Thymus (tissue), 11 donors: ENCODE data around the gene TTPAL. TPM values are rescaled to one million over a fixed set of nuclear protein-coding genes. Genes with fewer than 3 reads are reported as not detected.

Source experiments
- DNase-seq, 9 donors: peaks; one replicate each; pipeline ENCODE4 v3.0.0-alpha.2; 2013; ENCODE audit warnings: low spot score in 9 of 9, low read depth in 6 of 9, missing footprints in 1 of 9
- H3K27ac ChIP-seq, 2 donors: one replicate each; pipeline ENCODE4 v1.5.1; 2013; ENCODE audit warnings: control low read depth in 1 of 2, low read depth in 1 of 2, low read length in 1 of 2, mild to moderate bottlenecking in 1 of 2, moderate library complexity in 1 of 2
- H3K27me3 ChIP-seq, 2 donors: one replicate each; pipeline ENCODE4 v1.5.1; 2013; ENCODE audit warnings: low read length in 1 of 2; ENCODE audit not compliant: control insufficient read depth in 2 of 2, insufficient read depth in 1 of 2
- H3K36me3 ChIP-seq, 2 donors: one replicate each; pipeline ENCODE4 v1.5.1; 2013; ENCODE audit warnings: low read length in 1 of 2, mild to moderate bottlenecking in 1 of 2, moderate library complexity in 1 of 2; ENCODE audit not compliant: control insufficient read depth in 2 of 2, insufficient read depth in 2 of 2
- H3K4me1 ChIP-seq, 2 donors: one replicate each; pipeline ENCODE4 v1.5.1; 2013; ENCODE audit warnings: low read length in 2 of 2; ENCODE audit not compliant: control insufficient read depth in 2 of 2, insufficient read depth in 2 of 2
- H3K4me3 ChIP-seq, 2 donors: one replicate each; pipeline ENCODE4 v1.5.1; 2013; ENCODE audit warnings: low read length in 2 of 2, control low read depth in 1 of 2, mild to moderate bottlenecking in 1 of 2
- H3K9me3 ChIP-seq, 2 donors: one replicate each; pipeline ENCODE4 v1.5.1; 2013; ENCODE audit warnings: low read length in 1 of 2, mild to moderate bottlenecking in 1 of 2; ENCODE audit not compliant: control insufficient read depth in 2 of 2, insufficient read depth in 1 of 2
- WGBS: extraction: QIAGEN DNeasy Blood & Tissue Kit; methylation state at CpG from one replicate; pipeline ENCODE4 v1.1.7; 2013; 5-methylcytosine and 5-hydroxymethylcytosine counted together
- polyA plus RNA-seq: library from polyadenylated mRNA; stranded (reverse); fragments of 200-250 nt; gene quantifications from one replicate; pipeline ENCODE4 v1.2.3, GENCODE V29; 2013
- total RNA-seq: library from RNA; stranded (reverse); fragments of 120-200 nt; gene quantifications from one replicate; pipeline ENCODE4 v1.2.4, GENCODE V29; 2013
- donor health status: healthy.

The TTPAL gene
- total and polyA plus RNA-seq, 2 donors = 4.1 to 8.7 TPM

DNA sequence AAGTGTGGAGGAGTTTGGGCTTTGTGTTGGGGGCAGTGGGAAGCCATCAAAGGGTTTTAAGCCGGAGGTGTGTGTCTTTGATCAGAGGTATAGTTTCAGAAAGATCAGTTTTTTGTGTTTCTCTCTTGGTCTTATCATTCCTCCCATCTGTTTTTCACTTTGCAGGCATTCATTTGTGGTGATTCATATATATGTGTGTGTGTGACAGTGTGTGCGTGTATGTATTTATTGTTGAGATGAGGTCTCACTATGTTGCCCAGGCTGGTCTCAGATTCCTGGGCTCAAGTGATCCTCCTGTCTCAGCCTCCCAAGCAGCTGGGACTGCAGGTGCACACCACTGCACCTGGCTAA, 57.3 kb downstream of the TTPAL start:
- Histone ChIP-seq H3K27me3 (peaks cover 0 to 2% of the 10 kb centered on the region in 2 donors), H3K4me3 (no peak overlapping the region), H3K9me3 (no peaks in the 10 kb centered on the region), H3K36me3 (no peaks in the 10 kb centered on the region), H3K4me1 (peaks cover 17 to 23% of the 10 kb centered on the region in 2 donors), H3K27ac (peak overlapping the region in 1 of 2 donors; percentile 55)
- DNase-seq = peak in 5 of 9 donors; percentile 47 to 79 (median 53)
- WGBS = 2% methylated on average over 2 of the region's 2 CpGs

DNA sequence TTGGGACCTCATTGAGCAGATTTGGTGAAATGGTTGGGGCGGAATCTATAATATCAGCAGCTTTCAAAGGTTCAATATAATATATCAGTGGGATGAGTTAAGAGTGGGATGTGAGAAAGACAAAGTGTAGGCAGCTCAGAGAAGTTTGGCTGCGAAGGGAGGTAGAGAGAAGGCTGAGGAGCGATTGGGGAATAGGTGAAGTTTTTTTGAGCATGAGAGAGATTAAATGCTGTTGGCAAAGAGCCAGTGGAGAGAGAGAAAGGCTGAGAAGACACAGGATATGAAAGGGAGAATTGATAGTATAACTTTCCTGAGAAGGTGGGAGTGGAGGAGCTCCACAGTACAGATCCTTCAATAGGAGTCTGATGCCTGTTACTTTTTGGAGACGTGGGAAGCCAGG, 58.3 kb downstream of the TTPAL start:
- H3K27ac ChIP-seq = no peak overlapping the region
- peaks cover 17 to 23% of the 10 kb centered on the region in 2 donors for H3K4me1 ChIP-seq
- H3K27me3 ChIP-seq = peaks cover 0 to 2% of the 10 kb centered on the region in 2 donors
- H3K36me3 ChIP-seq = no peaks in the 10 kb centered on the region
- DNase-seq = no peak
- 87% methylated on average over 4 of the region's 4 CpGs for WGBS
- no peaks in the 10 kb centered on the region for H3K9me3 ChIP-seq
- no peak overlapping the region for H3K4me3 ChIP-seq

DNA sequence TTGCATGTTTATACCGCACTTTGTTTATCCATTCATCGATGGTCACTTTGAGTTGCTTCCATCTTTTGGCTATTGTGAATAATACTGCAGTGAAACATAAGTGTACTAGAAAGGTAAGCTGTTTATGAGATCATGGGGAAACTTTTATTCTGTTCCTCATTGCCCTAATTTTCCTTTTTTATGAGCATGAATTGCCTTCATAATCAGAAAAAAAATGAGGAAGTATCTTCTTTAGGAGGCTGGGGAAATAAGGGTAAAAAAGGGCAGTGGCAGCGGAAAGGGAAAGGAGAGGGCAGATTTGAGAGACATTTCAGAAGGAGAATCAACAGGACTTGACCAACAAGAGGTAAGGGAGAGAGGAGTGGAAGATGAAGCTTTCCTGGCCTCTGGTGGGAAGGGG, 60.5 kb downstream of the TTPAL start:
- Histone ChIP-seq H3K4me3 (no peak overlapping the region), H3K27me3 (peaks cover 0 to 2% of the 10 kb centered on the region in 2 donors), H3K4me1 (peaks cover 17 to 23% of the 10 kb centered on the region in 2 donors), H3K27ac (no peak overlapping the region), H3K9me3 (no peaks in the 10 kb centered on the region), H3K36me3 (no peaks in the 10 kb centered on the region)
- 96% methylated on average over 3 of the region's 3 CpGs for WGBS
- DNase-seq = no peak

DNA sequence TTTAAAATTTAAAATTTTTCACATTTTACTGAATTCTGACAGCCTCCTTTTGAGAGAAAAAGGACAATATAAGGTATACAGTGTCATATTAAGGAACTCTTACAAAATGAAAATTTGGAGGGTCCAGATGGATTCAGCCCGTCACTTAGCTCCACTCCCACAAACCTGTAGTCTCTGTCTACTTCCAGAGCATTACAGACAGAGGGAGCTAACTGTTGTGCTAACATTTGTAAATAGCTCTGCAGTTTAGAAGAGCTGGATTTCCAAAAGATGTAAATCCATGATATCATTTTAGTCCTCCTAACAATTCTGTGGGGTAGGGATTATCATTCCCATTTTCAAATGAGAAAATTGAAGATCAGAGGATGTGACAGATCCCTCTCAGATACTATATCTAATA, 62.3 kb downstream of the TTPAL start:
- Histone ChIP-seq H3K9me3 (no peaks in the 10 kb centered on the region), H3K27me3 (no peaks in the 10 kb centered on the region), H3K36me3 (no peaks in the 10 kb centered on the region), H3K4me3 (no peak overlapping the region), H3K27ac (no peak overlapping the region), H3K4me1 (peaks cover 3 to 9% of the 10 kb centered on the region in 2 donors)
- no peak for DNase-seq
- WGBS = 97% methylated on average over 1 of the region's 1 CpG

DNA sequence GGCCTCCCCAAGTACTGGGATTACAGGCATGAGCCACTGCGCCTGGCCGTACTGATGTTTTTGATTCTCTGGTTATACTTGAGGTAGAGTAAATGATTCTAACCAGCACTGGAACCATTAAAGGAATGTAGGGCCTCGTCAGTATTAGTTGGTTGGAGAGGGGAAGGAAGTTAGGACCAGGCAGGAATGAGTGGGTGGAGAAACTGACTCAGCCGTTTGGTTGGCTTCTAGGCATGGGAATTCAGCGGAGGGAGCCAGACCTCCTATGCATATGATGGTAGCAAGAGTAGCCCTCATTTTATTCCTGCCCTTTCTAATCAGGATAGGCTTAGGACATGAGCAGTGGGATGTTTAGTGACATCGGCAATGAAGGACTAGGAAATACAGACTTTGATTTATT, 65.2 kb downstream of the TTPAL start:
- Histone ChIP-seq H3K27ac (no peak overlapping the region), H3K27me3 (no peaks in the 10 kb centered on the region), H3K4me1 (no peaks in the 10 kb centered on the region), H3K9me3 (no peaks in the 10 kb centered on the region), H3K4me3 (no peak overlapping the region), H3K36me3 (no peaks in the 10 kb centered on the region)
- DNase-seq = no peak
- 94% methylated on average over 6 of the region's 6 CpGs for WGBS

DNA sequence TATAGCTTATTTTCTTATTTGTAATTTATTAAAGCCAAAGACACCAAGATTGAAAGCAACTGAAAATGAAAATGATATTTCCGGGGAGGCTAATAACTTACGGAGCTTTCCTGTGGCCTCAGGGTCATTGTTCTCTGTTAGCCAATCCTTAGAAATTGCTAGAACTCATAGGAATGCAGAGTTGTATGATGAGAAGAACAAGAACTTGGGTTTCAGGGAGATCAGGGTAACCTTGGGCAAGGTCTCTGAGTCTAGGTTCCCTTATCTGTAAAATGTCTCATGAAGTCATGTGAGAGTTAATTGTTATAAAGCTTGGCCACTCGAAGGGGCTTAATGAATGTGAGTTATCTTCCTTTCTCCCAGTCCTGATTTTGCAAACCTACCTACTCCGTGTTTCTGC, 66.3 kb downstream of the TTPAL start:
- no peak overlapping the region for H3K27ac ChIP-seq
- 96% methylated on average over 4 of the region's 4 CpGs for WGBS

DNA sequence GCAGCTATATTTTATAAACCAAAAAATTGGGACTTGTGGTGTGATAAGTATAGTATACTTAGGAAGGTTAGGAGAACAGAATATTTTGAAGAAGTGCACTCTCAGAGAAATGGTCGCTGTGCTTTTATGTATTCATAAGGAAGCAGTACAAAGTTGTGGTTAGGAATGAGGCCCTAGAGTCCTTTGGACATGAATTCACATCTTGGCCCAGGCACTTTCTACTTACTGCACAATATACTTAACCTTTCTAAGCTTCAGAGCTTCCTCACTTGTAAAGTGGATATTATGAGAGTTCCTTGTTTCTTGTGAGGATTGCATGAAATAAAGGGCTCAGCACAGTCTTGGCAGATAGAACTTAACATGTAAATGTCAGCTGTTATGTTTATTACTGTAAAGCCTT, 67.2 kb downstream of the TTPAL start:
- no peak for DNase-seq
- WGBS = 11% methylated on average over 1 of the region's 1 CpG
- H3K27ac ChIP-seq = no peak overlapping the region
- H3K27me3 ChIP-seq = no peaks in the 10 kb centered on the region
- no peaks in the 10 kb centered on the region for H3K9me3 ChIP-seq
- no peak overlapping the region for H3K4me3 ChIP-seq
- no peaks in the 10 kb centered on the region for H3K4me1 ChIP-seq
- H3K36me3 ChIP-seq = no peaks in the 10 kb centered on the region

More for the DNA sequence above, 66.3 kb downstream of the TTPAL start:
- Histone ChIP-seq H3K9me3 (no peaks in the 10 kb centered on the region), H3K27me3 (no peaks in the 10 kb centered on the region), H3K4me1 (no peaks in the 10 kb centered on the region), H3K4me3 (no peak overlapping the region), H3K36me3 (no peaks in the 10 kb centered on the region)
- no peak for DNase-seq

DNA sequence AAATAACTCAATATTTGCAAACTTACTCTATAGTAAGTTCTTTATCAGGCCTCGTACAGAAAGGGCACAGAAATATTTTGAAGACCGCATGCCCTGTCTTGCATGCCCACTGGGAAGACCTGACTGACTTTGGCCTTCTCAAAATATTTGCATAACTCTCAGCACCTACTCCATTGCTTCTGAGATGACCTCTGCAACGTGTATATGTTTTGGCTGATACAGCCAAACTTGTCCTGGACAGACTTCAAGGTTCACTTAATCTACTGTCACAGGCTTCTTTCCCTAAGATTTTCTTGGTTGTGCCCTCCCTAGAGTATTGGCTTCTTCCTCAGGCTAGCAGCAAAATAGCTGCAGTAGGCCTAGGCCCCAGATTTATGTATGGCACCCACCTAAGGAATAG, 67.7 kb downstream of the TTPAL start:
- WGBS = 95% methylated on average over 3 of the region's 3 CpGs
- Histone ChIP-seq H3K4me3 (no peak overlapping the region), H3K27me3 (no peaks in the 10 kb centered on the region), H3K36me3 (no peaks in the 10 kb centered on the region), H3K9me3 (no peaks in the 10 kb centered on the region), H3K27ac (no peak overlapping the region), H3K4me1 (no peaks in the 10 kb centered on the region)
- no peak for DNase-seq
